Hepatocyte (in vitro differentiated cells): ENCODE results near the gene PLSCR1. TPM values are rescaled to one million over a fixed set of nuclear protein-coding genes. Genes with fewer than 3 reads are reported as not detected.

Experiments used
- DNase-seq: peaks from one replicate; pipeline ENCODE4 v3.0.0-alpha.2; 2016; ENCODE audit warnings: low spot score
- H2AFZ ChIP-seq: fragments of 200-600 bp; sonication (generic); 2 replicates; pipeline ENCODE4 v1.6.0; 2016; ENCODE audit warnings: antibody characterized with exemption, mild to moderate bottlenecking
- H3K27ac ChIP-seq: fragments of 200-600 bp; sonication (generic); 2 replicates; pipeline ENCODE4 v1.5.1; 2016; ENCODE audit warnings: mild to moderate bottlenecking
- H3K27me3 ChIP-seq: fragments of 200-600 bp; sonication (generic); 2 replicates; pipeline ENCODE4 v1.6.1; 2016
- H3K36me3 ChIP-seq: fragments of 200-600 bp; sonication (generic); replicated peaks from 2 replicates; pipeline ENCODE4 v1.5.1; 2016; ENCODE audit warnings: low read depth; ENCODE audit not compliant: insufficient read depth
- H3K4me1 ChIP-seq: fragments of 200-600 bp; sonication (generic); 2 replicates; pipeline ENCODE4 v1.5.1; 2016; ENCODE audit warnings: mild to moderate bottlenecking, moderate library complexity; ENCODE audit not compliant: insufficient read depth
- H3K4me2 ChIP-seq: fragments of 200-600 bp; sonication (generic); 2 replicates; pipeline ENCODE4 v1.6.0; 2016
- H3K4me3 ChIP-seq: fragments of 200-600 bp; sonication (generic); 2 replicates; pipeline ENCODE4 v1.5.1; 2016; ENCODE audit warnings: mild to moderate bottlenecking
- H3K79me2 ChIP-seq: fragments of 200-600 bp; sonication (generic); 2 replicates; pipeline ENCODE4 v1.6.0; 2017; ENCODE audit warnings: mild to moderate bottlenecking
- H3K9me2 ChIP-seq: fragments of 200-600 bp; sonication (generic); replicated peaks from 2 replicates; pipeline ENCODE4 v1.6.0; 2017; ENCODE audit warnings: mild to moderate bottlenecking; ENCODE audit not compliant: insufficient read depth
- H3K9me3 ChIP-seq: fragments of 200-600 bp; sonication (generic); 2 replicates; pipeline ENCODE4 v1.5.1; 2016; ENCODE audit warnings: low read depth, mild to moderate bottlenecking
- H4K20me1 ChIP-seq: fragments of 200-600 bp; sonication (generic); 2 replicates; pipeline ENCODE4 v1.6.0; 2016; ENCODE audit warnings: mild to moderate bottlenecking; ENCODE audit not compliant: insufficient read depth, poor library complexity, severe bottlenecking
- CTCF ChIP-seq: fragments of 200-600 bp; sonication (generic); IDR thresholded peaks from 2 replicates; pipeline ENCODE4 v1.5.1; 2016; ENCODE audit warnings: antibody characterized with exemption, mild to moderate bottlenecking; ENCODE audit not compliant: poor library complexity
- EZH2 ChIP-seq: fragments of 200-600 bp; sonication (generic); IDR thresholded peaks from 2 replicates; pipeline ENCODE4 v1.6.1; 2016; ENCODE audit warnings: antibody characterized with exemption, mild to moderate bottlenecking, borderline replicate concordance
- EZH2phosphoT487 ChIP-seq: fragments of 200-600 bp; sonication (generic); IDR thresholded peaks from one replicate; pipeline ENCODE4 v1.6.1; 2018; ENCODE audit warnings: antibody characterized with exemption, mild to moderate bottlenecking, low read depth, moderate library complexity; ENCODE audit not compliant: unreplicated experiment, severe bottlenecking
- WGBS: methylation state at CpG from one replicate; pipeline ENCODE4 v1.1.6; 2016; ENCODE audit warnings: low lambda C conversion rate; ENCODE audit errors: missing lambda C conversion rate; 5-methylcytosine and 5-hydroxymethylcytosine counted together
- polyA plus RNA-seq: library from polyadenylated mRNA; unstranded; fragments of >200 nt; fragmentation: Nextera tagmentation; extraction: Ambion mirVana; gene quantifications from 2 replicates; pipeline ENCODE4 v1.2.1, GENCODE V29; 2016
- total RNA-seq: library from RNA; depleted of rRNA; stranded (reverse); fragments of >200 nt; gene quantifications from 2 replicates; pipeline ENCODE4 v1.2.3, GENCODE V29; 2014

PLSCR1 gene
- total and polyA plus RNA-seq, 2 experiments from 2014 or later = 44.9 to 72.6 TPM

- no peak for TF ChIP-seq EZH2
- TF ChIP-seq CTCF = no peak
- no peak for TF ChIP-seq EZH2phosphoT487
- H3K4me3 ChIP-seq = no peak overlapping the region
- H3K4me2 ChIP-seq = no peak overlapping the region
- no peaks in the 10 kb centered on the region for H3K9me2 ChIP-seq
- no peak overlapping the region for H2AFZ ChIP-seq
- H3K27ac ChIP-seq = no peak overlapping the region
- DNase-seq = no peak
- no peaks in the 10 kb centered on the region for H3K36me3 ChIP-seq
- no peaks in the 10 kb centered on the region for H3K79me2 ChIP-seq
- no peaks in the 10 kb centered on the region for H4K20me1 ChIP-seq
- H3K4me1 ChIP-seq = no peaks in the 10 kb centered on the region
- no peaks in the 10 kb centered on the region for H3K9me3 ChIP-seq
- no peaks in the 10 kb centered on the region for H3K27me3 ChIP-seq
- WGBS = 45% methylated on average over 1 of the region's 1 CpG
Measured at GRCh38 chr3:146496726-146497125, 47.7 kb downstream of the PLSCR1 start.

GRCh38 chr3:146496251-146496650 is 48.2 kb downstream of the PLSCR1 start:
- no peaks in the 10 kb centered on the region for H3K4me1 ChIP-seq
- no peaks in the 10 kb centered on the region for H3K36me3 ChIP-seq
- no peak overlapping the region for H3K27ac ChIP-seq
- no peak for TF ChIP-seq EZH2
- TF ChIP-seq EZH2phosphoT487 = no peak
- TF ChIP-seq CTCF = no peak
- H3K9me3 ChIP-seq = no peaks in the 10 kb centered on the region
- H4K20me1 ChIP-seq = no peaks in the 10 kb centered on the region
- H3K4me3 ChIP-seq = no peak overlapping the region
- no peaks in the 10 kb centered on the region for H3K27me3 ChIP-seq
- H3K79me2 ChIP-seq = no peaks in the 10 kb centered on the region
- WGBS = 39% methylated on average over 1 of the region's 1 CpG
- H3K9me2 ChIP-seq = no peaks in the 10 kb centered on the region
- no peak overlapping the region for H2AFZ ChIP-seq
- no peak for DNase-seq
- no peak overlapping the region for H3K4me2 ChIP-seq

- 83% methylated on average over 2 of the region's 2 CpGs for WGBS
- Histone ChIP-seq H3K4me1 (no peaks in the 10 kb centered on the region), H4K20me1 (no peaks in the 10 kb centered on the region), H3K27ac (no peak overlapping the region), H3K79me2 (no peaks in the 10 kb centered on the region), H3K4me3 (no peak overlapping the region), H3K36me3 (no peaks in the 10 kb centered on the region), H3K4me2 (no peak overlapping the region), H3K9me3 (no peaks in the 10 kb centered on the region), H2AFZ (no peak overlapping the region), H3K9me2 (no peaks in the 10 kb centered on the region), H3K27me3 (no peaks in the 10 kb centered on the region)
- TF ChIP-seq EZH2 (no peak), EZH2phosphoT487 (no peak), CTCF (no peak)
- no peak for DNase-seq
Measured at GRCh38 chr3:146493761-146494160, 50.6 kb downstream of the PLSCR1 start.

- no peaks in the 10 kb centered on the region for H3K27me3 ChIP-seq
- H2AFZ ChIP-seq = no peak overlapping the region
- no peaks in the 10 kb centered on the region for H4K20me1 ChIP-seq
- H3K9me2 ChIP-seq = no peaks in the 10 kb centered on the region
- H3K4me2 ChIP-seq = no peak overlapping the region
- no peaks in the 10 kb centered on the region for H3K36me3 ChIP-seq
- TF ChIP-seq CTCF (no peak), EZH2 (no peak), EZH2phosphoT487 (no peak)
- no peaks in the 10 kb centered on the region for H3K9me3 ChIP-seq
- WGBS = 74% methylated on average over 2 of the region's 2 CpGs
- no peak overlapping the region for H3K4me3 ChIP-seq
- H3K4me1 ChIP-seq = no peaks in the 10 kb centered on the region
- DNase-seq = no peak
- H3K79me2 ChIP-seq = no peaks in the 10 kb centered on the region
- no peak overlapping the region for H3K27ac ChIP-seq
Measured at GRCh38 chr3:146493221-146493620, 51.2 kb downstream of the PLSCR1 start.
